KOPT-K1 (cell line): ENCODE results near the gene BMPER.
"Not testable (repeated sequence)": the region's sequence is repeated elsewhere in the genome, so short reads cannot be mapped to it uniquely, and the experiment has no call there.

Experiments
- H3K27ac ChIP-seq: fragments of 200-600 bp; sonication (generic); 2 replicates; pipeline ENCODE4 v1.5.1; 2016; ENCODE audit warnings: antibody characterized with exemption, mild to moderate bottlenecking, low read depth, low read length; ENCODE audit not compliant: poor library complexity, severe bottlenecking
- H3K36me3 ChIP-seq: fragments of 200-600 bp; sonication (generic); 2 replicates; pipeline ENCODE4 v1.5.1; 2017; ENCODE audit warnings: antibody characterized with exemption, mild to moderate bottlenecking, low read length, moderate library complexity; ENCODE audit not compliant: insufficient read depth
- H3K9me3 ChIP-seq: fragments of 200-600 bp; sonication (generic); 2 replicates; pipeline ENCODE4 v1.5.1; 2017; ENCODE audit warnings: antibody characterized with exemption, low read length, mild to moderate bottlenecking; ENCODE audit not compliant: insufficient read depth, poor library complexity, severe bottlenecking

The BMPER gene

DNA sequence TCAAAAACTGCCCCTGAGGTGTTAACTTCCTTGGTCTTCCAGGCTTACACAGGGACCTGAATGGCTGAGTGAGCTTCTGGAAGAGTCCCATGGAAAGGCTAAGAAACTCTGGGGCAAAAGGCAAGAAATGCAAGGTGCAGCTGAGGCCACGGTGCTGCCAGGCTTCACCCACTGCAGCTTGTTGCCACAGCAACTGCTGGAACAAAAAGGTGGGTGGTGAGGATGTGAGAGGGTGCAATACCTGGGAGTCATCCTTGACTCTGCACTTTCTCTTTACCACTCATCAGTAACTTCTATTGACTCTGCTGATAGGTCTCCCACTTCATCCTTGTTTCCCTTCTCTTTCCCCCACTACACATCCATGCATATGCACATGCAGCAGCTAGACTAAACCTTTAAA is 258.6 kb downstream of the BMPER start:
- Histone ChIP-seq H3K27ac (no peak overlapping the region), H3K36me3 (no peaks in the 10 kb centered on the region), H3K9me3 (no peaks in the 10 kb centered on the region)

DNA sequence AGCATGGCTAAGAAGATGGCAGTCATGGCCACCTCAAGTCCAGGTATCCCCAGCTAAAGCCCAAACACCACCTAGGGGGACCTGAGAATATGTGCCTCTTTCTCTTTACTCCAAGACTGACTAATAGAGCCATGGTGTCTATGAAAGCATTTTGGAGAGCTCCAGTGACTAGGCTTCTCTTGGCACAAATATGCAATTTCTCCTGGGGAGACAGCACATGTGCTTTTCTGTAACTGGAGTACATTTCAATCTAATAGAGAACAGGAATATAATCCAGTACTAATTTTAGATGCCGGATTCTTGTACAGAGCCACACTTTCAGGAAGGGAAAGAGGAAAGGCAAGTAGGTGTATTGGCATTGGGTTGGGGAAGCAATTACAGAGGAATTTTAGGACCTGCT is 260.1 kb downstream of the BMPER start:
- Histone ChIP-seq H3K9me3 (no peaks in the 10 kb centered on the region), H3K36me3 (no peaks in the 10 kb centered on the region), H3K27ac (no peak overlapping the region)

DNA sequence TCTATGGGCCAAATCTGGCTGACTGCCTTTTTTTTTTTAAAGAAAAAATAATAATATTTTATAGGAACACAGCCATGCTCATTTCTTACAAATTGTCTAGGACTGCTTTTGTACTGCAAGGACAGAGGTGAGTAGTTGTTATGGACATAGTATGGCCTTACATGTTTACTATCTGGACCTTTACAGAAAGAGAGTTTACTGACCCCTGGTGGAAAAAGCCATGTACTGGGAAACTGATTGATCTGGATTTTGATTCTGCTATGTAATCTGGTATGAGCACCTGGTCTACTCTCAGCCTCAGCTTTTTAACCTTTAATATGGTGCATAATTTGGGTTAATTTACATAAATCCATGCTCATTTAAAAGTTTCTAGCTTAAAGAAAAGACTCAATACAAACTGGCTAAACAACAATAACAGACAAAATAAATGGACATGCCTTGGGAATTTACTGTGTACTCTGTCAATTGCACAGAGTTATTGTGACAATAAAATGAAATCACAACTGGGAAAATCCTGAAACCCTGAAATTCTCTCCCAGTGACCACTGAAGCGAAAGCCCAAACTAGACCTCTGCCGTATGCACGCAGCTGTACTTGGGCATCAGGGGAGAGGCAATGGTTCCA is 260.7 kb downstream of the BMPER start:
- Histone ChIP-seq H3K27ac (no peak overlapping the region), H3K9me3 (no peaks in the 10 kb centered on the region), H3K36me3 (no peaks in the 10 kb centered on the region)

DNA sequence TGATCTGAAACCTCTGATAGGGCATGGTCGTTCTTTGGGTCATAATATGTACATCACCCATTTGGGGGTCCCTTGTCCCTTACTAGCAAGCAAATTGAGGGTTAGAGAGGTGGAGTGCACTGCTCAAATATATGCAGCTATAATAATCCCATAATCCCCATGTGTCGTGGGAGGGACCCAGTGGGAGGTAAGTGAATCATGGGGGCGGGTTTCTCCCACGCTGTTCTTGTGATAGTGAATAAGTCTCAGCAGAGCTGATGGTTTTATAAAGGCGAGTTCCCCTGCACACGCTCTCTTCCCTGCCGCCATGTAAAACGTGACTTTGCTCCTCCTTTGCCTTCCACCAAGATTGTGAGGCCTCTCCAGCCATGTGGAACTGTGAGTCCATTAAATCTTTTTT is 262.7 kb downstream of the BMPER start:
- Histone ChIP-seq H3K9me3 (no peaks in the 10 kb centered on the region), H3K36me3 (no peaks in the 10 kb centered on the region), H3K27ac (no peak overlapping the region)

DNA sequence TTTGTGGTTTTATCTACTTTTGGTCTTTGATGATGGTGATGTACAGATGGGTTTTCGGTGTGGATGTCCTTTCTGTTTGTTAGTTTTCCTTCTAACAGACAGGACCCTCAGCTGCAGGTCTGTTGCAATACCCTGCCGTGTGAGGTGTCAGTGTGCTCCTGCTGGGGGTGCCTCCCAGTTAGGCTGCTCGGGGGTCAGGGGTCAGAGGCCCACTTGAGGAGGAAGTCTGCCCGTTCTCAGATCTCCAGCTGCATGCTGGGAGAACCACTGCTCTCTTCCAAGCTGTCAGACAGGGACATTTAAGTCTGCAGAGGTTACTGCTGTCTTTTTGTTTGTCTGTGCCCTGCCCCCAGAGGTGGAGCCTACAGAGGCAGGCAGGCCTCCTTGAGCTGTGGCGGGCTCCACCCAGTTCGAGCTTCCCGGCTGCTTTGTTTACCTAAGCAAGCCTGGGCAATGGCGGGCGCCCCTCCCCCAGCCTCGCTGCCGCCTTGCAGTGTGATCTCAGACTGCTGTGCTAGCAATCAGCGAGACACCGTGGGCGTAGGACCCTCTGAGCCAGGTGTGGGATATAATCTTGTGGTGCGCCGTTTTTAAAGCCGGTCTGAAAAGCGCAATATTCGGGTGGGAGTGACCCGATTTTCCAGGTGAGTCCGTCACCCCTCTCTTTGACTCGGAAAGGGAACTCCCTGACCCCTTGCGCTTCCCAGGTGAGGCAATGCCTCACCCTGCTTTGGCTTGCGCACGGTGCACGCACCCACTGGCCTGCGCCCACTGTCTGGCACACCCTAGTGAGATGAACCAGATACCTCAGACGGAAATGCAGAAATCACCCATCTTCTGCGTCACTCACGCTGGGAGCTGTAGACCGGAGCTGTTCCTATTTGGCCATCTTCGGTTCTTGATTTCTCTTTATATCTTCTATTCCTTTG is 269.6 kb downstream of the BMPER start:
- not testable (repeated sequence) for H3K27ac ChIP-seq, H3K36me3 ChIP-seq, H3K9me3 ChIP-seq

DNA sequence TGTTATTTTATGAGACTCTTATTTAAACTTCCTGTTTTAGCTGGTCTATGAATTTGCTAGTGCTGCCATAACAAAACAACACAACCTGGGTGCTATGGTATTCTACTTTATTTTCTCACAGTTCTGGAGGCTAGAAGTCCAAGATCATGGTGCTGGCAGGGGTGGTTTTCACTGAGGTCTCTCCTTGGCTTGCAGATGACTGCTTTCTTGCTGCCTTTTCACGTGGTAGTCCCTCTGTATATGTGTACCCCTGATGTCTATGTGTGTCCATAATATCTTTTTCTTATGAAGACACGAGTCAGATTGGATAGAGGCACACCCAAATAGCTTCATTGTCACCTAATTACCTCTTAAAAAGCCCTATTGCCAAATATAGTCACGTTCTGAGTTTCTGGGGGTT is 270.5 kb downstream of the BMPER start:
- Histone ChIP-seq H3K9me3 (peaks cover 4% of the 10 kb centered on the region), H3K36me3 (no peaks in the 10 kb centered on the region), H3K27ac (no peak overlapping the region)

DNA sequence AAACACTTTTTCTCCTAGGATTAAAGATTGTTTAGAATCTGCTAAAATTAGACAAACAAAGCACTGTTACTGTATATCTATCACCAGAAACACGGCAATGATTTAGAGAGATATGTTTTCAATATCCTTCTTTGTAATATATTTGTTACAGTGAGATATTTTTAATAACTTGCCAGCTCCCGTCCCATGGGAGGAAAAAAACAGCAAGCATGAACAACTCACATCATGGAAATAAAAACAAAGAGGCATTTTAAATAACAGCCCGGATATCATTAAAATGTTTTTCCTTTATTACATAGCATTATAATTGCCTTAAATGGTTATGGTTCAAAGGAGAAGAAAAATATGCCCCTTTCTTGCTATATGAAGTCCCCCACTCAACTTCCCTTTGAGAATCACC is 272.1 kb downstream of the BMPER start:
- Histone ChIP-seq H3K36me3 (no peaks in the 10 kb centered on the region), H3K9me3 (peaks cover 4% of the 10 kb centered on the region), H3K27ac (no peak overlapping the region)

DNA sequence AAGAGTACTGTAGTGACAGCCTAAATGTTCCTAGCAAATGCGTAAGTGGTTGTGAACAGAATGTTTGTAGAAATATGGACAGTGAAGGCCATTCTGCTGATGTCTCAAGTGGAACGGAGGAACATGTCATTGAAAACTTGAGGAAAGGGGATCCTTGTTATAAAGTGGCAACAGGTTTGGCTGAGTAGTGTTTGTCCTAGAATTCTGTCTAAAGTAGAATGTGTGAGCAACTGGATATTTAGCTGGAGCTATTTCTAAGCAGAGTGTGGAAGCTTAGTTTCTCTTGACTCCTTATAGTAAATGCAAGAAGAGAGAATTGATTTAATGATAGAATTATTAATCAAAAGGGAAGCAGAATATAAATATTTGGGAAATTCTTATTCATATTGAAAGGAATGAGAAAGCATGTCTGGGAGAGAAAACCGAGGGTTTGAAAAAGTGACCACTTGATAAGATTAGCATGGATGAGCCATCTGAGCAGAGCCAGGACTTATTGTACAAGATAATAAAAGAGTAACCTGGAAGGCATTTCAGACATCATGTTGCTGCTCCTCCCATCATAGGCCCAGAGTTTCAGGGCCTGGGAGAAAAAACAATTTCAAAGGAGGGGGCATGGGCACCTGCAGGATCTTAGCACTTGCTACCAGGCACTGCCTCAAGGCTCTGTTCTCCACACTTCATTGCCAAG is 276.1 kb downstream of the BMPER start:
- Histone ChIP-seq H3K36me3 (no peaks in the 10 kb centered on the region), H3K9me3 (no peaks in the 10 kb centered on the region), H3K27ac (no peak overlapping the region)

DNA sequence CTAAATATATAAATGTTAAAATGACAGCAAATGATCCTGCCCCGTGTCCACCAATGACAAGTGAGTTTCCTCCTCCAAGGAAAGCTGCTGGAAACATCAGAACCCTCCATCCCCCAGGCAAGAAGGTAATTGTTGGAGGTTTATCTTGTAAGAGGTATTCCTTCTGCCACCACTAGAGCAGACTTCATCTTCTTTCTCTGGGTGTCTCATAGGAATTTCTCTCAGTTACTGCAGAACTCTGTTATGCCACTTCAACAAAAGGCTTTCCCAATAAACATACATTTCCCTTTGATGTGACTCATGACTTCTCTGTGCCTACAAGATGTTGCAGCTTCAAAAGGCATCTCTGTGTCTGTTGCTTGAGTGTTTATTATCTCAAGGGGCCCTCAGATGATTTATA is 279.1 kb downstream of the BMPER start:
- Histone ChIP-seq H3K27ac (no peak overlapping the region), H3K36me3 (no peaks in the 10 kb centered on the region), H3K9me3 (no peaks in the 10 kb centered on the region)

DNA sequence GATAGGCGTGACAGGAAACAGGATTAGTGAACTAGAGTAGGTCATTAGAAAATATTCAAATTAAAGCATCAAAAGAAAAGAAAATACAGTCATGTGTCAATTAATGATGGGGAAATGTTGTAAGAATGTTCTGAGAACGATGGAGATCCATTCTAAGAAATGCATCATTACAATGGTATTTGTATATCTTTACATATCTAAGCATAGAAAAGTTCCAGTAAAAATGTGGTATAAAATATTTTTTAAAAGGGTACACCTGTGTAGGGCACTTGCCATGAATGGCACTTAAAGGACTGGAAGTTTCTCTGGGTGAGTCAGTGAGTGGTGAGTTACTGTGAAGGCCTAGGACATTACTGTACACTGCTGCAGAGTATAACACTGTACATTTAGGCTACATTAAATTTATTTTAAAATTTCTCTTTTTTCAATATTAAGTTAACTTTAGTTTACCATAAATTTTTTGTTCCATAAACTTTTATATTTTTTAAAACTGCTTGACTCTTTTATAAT is 282.5 kb downstream of the BMPER start:
- no peaks in the 10 kb centered on the region for H3K9me3 ChIP-seq
- H3K36me3 ChIP-seq: no peaks in the 10 kb centered on the region
- H3K27ac ChIP-seq: no peak overlapping the region

DNA sequence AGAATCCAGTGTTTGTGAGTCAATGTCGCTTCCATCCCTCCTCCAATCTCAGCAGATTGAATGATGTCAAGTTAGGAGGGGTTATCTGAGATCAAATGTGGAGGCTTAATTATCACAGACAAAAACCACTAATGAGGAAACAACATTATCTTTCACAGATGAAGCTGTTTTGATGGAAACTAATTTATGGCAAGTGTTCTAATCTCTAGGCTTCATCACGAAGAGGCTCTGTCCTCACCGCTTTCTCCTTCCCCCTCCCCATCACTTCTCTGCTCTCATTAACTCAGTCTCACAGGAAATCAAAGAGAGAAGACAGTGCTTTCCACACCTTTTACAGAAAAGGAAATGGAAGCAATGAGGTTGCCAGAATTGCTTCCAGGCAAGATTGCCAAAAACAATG is 283.7 kb downstream of the BMPER start:
- H3K9me3 ChIP-seq: no peaks in the 10 kb centered on the region
- no peak overlapping the region for H3K27ac ChIP-seq
- H3K36me3 ChIP-seq: no peaks in the 10 kb centered on the region

DNA sequence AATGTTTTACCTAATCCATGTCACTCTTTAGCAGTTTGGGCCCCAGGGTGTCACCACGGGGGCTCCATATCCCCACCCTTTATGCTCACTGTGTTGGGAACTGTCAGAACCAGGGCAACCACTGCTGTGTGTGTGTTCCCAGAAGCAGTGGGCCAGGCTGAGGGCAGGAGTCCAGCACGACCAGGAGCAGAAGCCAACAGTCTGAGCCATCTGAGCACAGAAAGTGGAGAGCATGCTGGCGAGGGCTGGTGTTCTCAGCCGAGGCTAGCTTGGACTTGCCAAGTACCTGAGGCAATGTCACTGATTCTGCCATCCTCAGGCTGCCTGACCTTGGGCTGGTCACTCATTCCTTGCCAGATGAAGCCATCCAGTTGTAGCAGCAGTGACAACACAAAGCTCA is 285.0 kb downstream of the BMPER start:
- no peak overlapping the region for H3K27ac ChIP-seq
- no peaks in the 10 kb centered on the region for H3K36me3 ChIP-seq
- no peaks in the 10 kb centered on the region for H3K9me3 ChIP-seq

DNA sequence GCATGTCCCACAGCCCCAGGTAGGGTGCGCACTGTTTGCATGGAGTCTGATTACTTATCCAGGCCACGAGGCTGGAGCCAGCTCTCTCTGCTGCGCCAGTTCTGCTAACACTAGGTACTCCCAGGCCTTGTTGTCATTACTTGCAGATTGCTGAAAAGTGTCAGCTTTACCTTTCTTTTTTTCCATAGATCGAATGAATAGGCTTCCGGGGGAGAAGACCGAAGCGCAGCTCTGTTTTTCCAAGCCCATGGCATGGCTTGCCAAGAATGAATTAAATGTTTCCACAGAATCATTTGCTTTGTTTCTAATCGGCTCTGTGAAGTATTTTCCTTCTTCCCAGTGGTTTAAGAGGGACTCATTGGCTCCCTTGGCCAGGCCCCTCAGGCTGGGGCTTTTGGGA is 285.8 kb downstream of the BMPER start:
- no peak overlapping the region for H3K27ac ChIP-seq
- no peaks in the 10 kb centered on the region for H3K36me3 ChIP-seq
- H3K9me3 ChIP-seq: no peaks in the 10 kb centered on the region

DNA sequence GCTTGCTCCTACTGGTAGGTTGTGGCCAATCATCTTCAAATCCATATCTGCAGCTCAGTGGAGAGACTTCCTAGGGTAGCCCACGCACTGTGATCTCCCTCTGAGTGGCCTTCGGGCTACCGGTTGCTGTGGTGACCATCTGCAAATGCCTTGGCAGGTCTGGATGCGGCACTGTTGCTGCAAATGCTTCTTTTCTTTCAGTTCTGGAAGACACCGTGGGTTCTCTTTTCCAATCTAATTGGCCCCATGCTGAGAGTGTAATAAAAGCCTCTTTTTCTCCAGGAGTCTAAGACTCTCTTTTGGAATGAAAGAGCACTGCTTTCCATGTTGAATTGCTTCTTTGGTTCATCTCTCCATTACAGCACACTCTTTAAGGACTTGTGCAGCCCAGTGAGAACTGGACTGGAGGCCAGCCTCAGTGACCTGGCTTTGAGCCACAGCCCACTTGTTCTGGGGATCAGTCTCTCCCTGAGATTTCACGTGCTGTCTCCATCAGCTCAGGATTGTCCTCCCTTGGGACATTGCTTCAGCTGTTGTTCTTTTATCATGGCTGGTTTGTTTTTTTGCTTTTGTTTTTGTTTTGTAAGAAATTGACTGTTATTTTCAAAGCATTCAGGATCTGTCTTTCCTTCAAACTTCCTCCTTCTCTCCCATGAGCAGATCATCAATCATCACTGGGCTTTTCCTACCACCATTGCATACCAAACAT is 286.6 kb downstream of the BMPER start:
- Histone ChIP-seq H3K9me3 (no peaks in the 10 kb centered on the region), H3K36me3 (no peaks in the 10 kb centered on the region), H3K27ac (no peak overlapping the region)

DNA sequence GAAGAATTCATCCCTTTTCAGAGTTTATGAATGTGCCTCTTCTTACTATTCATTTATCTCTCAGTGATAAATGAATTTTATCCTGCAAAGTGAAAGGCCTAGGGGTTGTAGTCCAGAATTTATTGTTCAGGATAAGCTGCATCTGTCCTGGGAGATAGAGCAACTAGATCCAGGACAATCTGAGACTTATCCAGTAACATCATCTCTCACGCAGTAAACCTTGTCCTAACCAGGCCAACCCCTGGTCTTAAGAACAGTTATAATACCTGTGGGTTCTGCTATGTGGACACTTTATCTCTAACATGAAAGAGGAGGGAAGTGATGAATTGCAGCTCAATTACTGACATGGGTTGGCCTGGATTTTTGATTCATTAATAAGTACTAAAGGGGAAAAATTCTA is 287.6 kb downstream of the BMPER start:
- H3K27ac ChIP-seq: no peak overlapping the region
- H3K36me3 ChIP-seq: no peaks in the 10 kb centered on the region
- H3K9me3 ChIP-seq: no peaks in the 10 kb centered on the region
